CD14-positive monocyte (primary cell): ENCODE data around the gene FAM20C. TPM values are rescaled to one million over a fixed set of nuclear protein-coding genes. Genes with fewer than 3 reads are reported as not detected.

Source experiments
- DNase-seq, 3 donors: peaks; one replicate each; pipeline ENCODE4 v3.0.0-alpha.2; 2011 to 2022
- H2AFZ ChIP-seq: 2 replicates; pipeline ENCODE4 v1.6.0; 2012; ENCODE audit warnings: mild to moderate bottlenecking, low read depth, low read length, inconsistent platforms; ENCODE audit not compliant: insufficient read depth, poor library complexity, severe bottlenecking
- H3K27ac ChIP-seq, 2 donors: 1 replicate in 1 of 2; 2 replicates in 1 of 2; pipeline ENCODE4 v1.5.1; 2012 to 2013; ENCODE audit warnings: low read length in 2 of 2, control low read depth in 1 of 2, inconsistent platforms in 1 of 2, low read depth in 1 of 2, mild to moderate bottlenecking in 1 of 2
- H3K27me3 ChIP-seq, 2 donors: one replicate each; pipeline versions ENCODE4 v1.6.0 to v1.6.1; 2011 to 2013; ENCODE audit warnings: low read length in 2 of 2; ENCODE audit not compliant: control insufficient read depth in 2 of 2, insufficient read depth in 2 of 2
- H3K36me3 ChIP-seq, 2 donors: replicated peaks in 1 of 2; 1 replicate in 1 of 2; 2 replicates in 1 of 2; pipeline versions ENCODE4 v1.5.1 to v1.6.1; 2012 to 2013; ENCODE audit warnings: low read length in 2 of 2, control low read depth in 1 of 2, inconsistent platforms in 1 of 2, mild to moderate bottlenecking in 1 of 2; ENCODE audit not compliant: insufficient read depth in 2 of 2, control insufficient read depth in 1 of 2
- H3K4me1 ChIP-seq, 2 donors: 1 replicate in 1 of 2; 2 replicates in 1 of 2; pipeline versions ENCODE4 v1.5.1 to v1.6.1; 2012 to 2013; ENCODE audit warnings: low read length in 2 of 2, control low read depth in 1 of 2, inconsistent platforms in 1 of 2, mild to moderate bottlenecking in 1 of 2, moderate library complexity in 1 of 2; ENCODE audit not compliant: insufficient read depth in 2 of 2, control insufficient read depth in 1 of 2
- H3K4me2 ChIP-seq: replicated peaks from 2 replicates; pipeline ENCODE3; 2012; ENCODE audit warnings: low read length, moderate library complexity, mild to moderate bottlenecking; ENCODE audit not compliant: poor library complexity, severe bottlenecking; ENCODE audit errors: extremely low read depth
- H3K4me3 ChIP-seq, 3 experiments: fragments of 200-600 bp in 1 of 3; sonication (generic) in 1 of 3; replicated peaks in 1 of 3; 1 replicate in 2 of 3; 2 replicates in 1 of 3; pipeline ENCODE4 v1.5.1; 2011 to 2013; ENCODE audit warnings: low read length in 3 of 3, mild to moderate bottlenecking in 3 of 3, control low read depth in 2 of 3, low read depth in 2 of 3, inconsistent platforms in 1 of 3, moderate library complexity in 1 of 3
- H3K79me2 ChIP-seq: 2 replicates; pipeline ENCODE4 v1.6.0; 2012; ENCODE audit warnings: mild to moderate bottlenecking, control low read depth, inconsistent platforms, low read length, moderate library complexity; ENCODE audit not compliant: insufficient read depth
- H3K9ac ChIP-seq: 2 replicates; pipeline ENCODE4 v1.6.0; 2017; ENCODE audit warnings: low read length, mild to moderate bottlenecking; ENCODE audit not compliant: insufficient read depth, poor library complexity, severe bottlenecking
- H3K9me3 ChIP-seq, 2 donors: replicated peaks in 1 of 2; 1 replicate in 1 of 2; 2 replicates in 1 of 2; pipeline versions ENCODE4 v1.5.1 to v1.6.1; 2012 to 2013; ENCODE audit warnings: low read length in 2 of 2, control low read depth in 1 of 2; ENCODE audit not compliant: control insufficient read depth in 1 of 2, insufficient read depth in 1 of 2
- H4K20me1 ChIP-seq: 2 replicates; pipeline ENCODE4 v1.6.0; 2012; ENCODE audit warnings: mild to moderate bottlenecking, low read length, control low read depth, moderate library complexity; ENCODE audit not compliant: insufficient read depth
- H3K27ac Mint-ChIP-seq, 7 donors: one replicate each; pipeline ENCODE4 v1.8.0; 2020; ENCODE audit warnings: mild to moderate bottlenecking in 7 of 7, mixed read lengths in 7 of 7, moderate library complexity in 6 of 7, inconsistent platforms in 2 of 7
- H3K27me3 Mint-ChIP-seq, 3 donors: one replicate each; pipeline ENCODE4 v1.8.0; 2021 to 2022; ENCODE audit warnings: low read depth in 3 of 3, mild to moderate bottlenecking in 3 of 3, mixed read lengths in 3 of 3, moderate library complexity in 3 of 3, inconsistent platforms in 1 of 3
- H3K36me3 Mint-ChIP-seq, 2 donors: one replicate each; pipeline ENCODE4 v1.8.0; 2020; ENCODE audit warnings: mixed read lengths in 2 of 2, inconsistent platforms in 1 of 2, mild to moderate bottlenecking in 1 of 2
- H3K4me1 Mint-ChIP-seq: one replicate; pipeline ENCODE4 v1.8.0; 2020; ENCODE audit warnings: mild to moderate bottlenecking, mixed read lengths
- H3K4me3 Mint-ChIP-seq, 2 donors: one replicate each; pipeline ENCODE4 v1.8.0; 2020; ENCODE audit warnings: mild to moderate bottlenecking in 2 of 2, mixed read lengths in 2 of 2, moderate library complexity in 1 of 2
- H3K9me3 Mint-ChIP-seq, 7 donors: one replicate each; pipeline ENCODE4 v1.8.0; 2020 to 2022; ENCODE audit warnings: mixed read lengths in 7 of 7, mild to moderate bottlenecking in 6 of 7, moderate library complexity in 6 of 7, inconsistent platforms in 2 of 7
- WGBS: methylation state at CpG from one replicate; pipeline ENCODE4 v1.1.5; 2013; ENCODE audit warnings: missing lambda C conversion rate; ENCODE audit not compliant: insufficient coverage; 5-methylcytosine and 5-hydroxymethylcytosine counted together
- intact Hi-C, 2 donors: fragments of 100-400 bp; cut with micrococcal nuclease; formaldehyde crosslinking; loops; one replicate each; pipeline versions ENCODE4 v1.15.0 to v1.15.1; 2023
- polyA plus RNA-seq, 3 donors: library from polyadenylated mRNA; depleted of rRNA in 1 of 3; unstranded in 2 of 3; stranded (reverse) in 1 of 3; fragments of 300-500 nt in 2 of 3; fragments of >200 nt in 1 of 3; fragmentation: Illumina TruSeq in 2 of 3; gene quantifications; 1 replicate in 2 of 3; 2 replicates in 1 of 3; pipeline ENCODE4 v1.2.3, GENCODE V29; 2012 to 2021
- TF ChIP-seq, protein P1 (sequence below): fragments of 200-600 bp; IDR thresholded peaks from one replicate; pipeline ENCODE4 v1.8.0; 2022; ENCODE audit warnings: antibody characterized with exemption, mild to moderate bottlenecking

The FAM20C gene
- polyA plus RNA-seq, 3 donors: 1.2 to 32.2 (median 1.5) TPM

GRCh38 chr7:302054-302992 lies 110.0 kb downstream of the FAM20C start:
- Histone ChIP-seq H3K4me3 (no peak overlapping the region), H3K27me3 (no peaks in the 10 kb centered on the region), H2AFZ (no peak overlapping the region), H3K9me3 (peaks cover 0 to 7% of the 10 kb centered on the region in 2 donors), H3K4me2 (no peak overlapping the region), H3K9ac (no peak overlapping the region), H3K36me3 (no peaks in the 10 kb centered on the region), H3K4me1 (no peaks in the 10 kb centered on the region), H4K20me1 (no peaks in the 10 kb centered on the region), H3K79me2 (no peaks in the 10 kb centered on the region), H3K27ac (no peak overlapping the region)
- Mint-ChIP-seq H3K4me3 (no peak overlapping the region), H3K36me3 (no peaks in the 10 kb centered on the region), H3K4me1 (no peaks in the 10 kb centered on the region), H3K27me3 (peaks cover 2 to 6% (median 2%) of the 10 kb centered on the region in 3 donors), H3K27ac (no peak overlapping the region), H3K9me3 (peaks cover 2 to 8% (median 6%) of the 10 kb centered on the region in 7 donors)
- TF ChIP-seq, protein P1, sequence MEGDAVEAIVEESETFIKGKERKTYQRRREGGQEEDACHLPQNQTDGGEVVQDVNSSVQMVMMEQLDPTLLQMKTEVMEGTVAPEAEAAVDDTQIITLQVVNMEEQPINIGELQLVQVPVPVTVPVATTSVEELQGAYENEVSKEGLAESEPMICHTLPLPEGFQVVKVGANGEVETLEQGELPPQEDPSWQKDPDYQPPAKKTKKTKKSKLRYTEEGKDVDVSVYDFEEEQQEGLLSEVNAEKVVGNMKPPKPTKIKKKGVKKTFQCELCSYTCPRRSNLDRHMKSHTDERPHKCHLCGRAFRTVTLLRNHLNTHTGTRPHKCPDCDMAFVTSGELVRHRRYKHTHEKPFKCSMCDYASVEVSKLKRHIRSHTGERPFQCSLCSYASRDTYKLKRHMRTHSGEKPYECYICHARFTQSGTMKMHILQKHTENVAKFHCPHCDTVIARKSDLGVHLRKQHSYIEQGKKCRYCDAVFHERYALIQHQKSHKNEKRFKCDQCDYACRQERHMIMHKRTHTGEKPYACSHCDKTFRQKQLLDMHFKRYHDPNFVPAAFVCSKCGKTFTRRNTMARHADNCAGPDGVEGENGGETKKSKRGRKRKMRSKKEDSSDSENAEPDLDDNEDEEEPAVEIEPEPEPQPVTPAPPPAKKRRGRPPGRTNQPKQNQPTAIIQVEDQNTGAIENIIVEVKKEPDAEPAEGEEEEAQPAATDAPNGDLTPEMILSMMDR: no peak
- intact Hi-C loops: no loop called here
- WGBS: 100% methylated on average over 6 of the region's 18 CpGs
- DNase-seq: no peak

- intact Hi-C loops: no loop called here
- no peaks in the 10 kb centered on the region for H4K20me1 ChIP-seq
These were observed 111.1 kb downstream of the FAM20C start for GRCh38 chr7:303425-303824.

More at GRCh38 chr7:303425-303824, 111.1 kb downstream of the FAM20C start:
- Histone ChIP-seq H3K9me3 (peaks cover 0 to 13% of the 10 kb centered on the region in 2 donors), H2AFZ (no peak overlapping the region), H3K79me2 (no peaks in the 10 kb centered on the region), H3K27ac (no peak overlapping the region), H3K4me3 (no peak overlapping the region), H3K4me1 (no peaks in the 10 kb centered on the region), H3K9ac (no peak overlapping the region), H3K4me2 (no peak overlapping the region), H3K36me3 (no peaks in the 10 kb centered on the region), H3K27me3 (no peaks in the 10 kb centered on the region)
- no peak for DNase-seq
- Mint-ChIP-seq H3K27ac (no peak overlapping the region), H3K4me3 (no peak overlapping the region), H3K27me3 (peaks cover 2 to 5% (median 4%) of the 10 kb centered on the region in 3 donors), H3K36me3 (no peaks in the 10 kb centered on the region), H3K9me3 (peaks cover 5 to 18% (median 15%) of the 10 kb centered on the region in 7 donors), H3K4me1 (no peaks in the 10 kb centered on the region)
- TF ChIP-seq, protein P1: no peak
- WGBS: 98% methylated on average over 11 of the region's 11 CpGs
